ENCODE measurements around the gene KRT222. TPM values are rescaled to one million over a fixed set of nuclear protein-coding genes. Genes with fewer than 3 reads are reported as not detected.
A peak's percentile ranks its signal among the peaks of the same experiment; 100 is the strongest.

The KRT222 gene
- total and polyA plus RNA-seq, 2 of the 13 experiments (the other 11 are each of a cell fraction or from before 2014, with no cell fraction given), result not detected

- TF ChIP-seq ZBED4 (CRISPR knock-in tag; IDR thresholded peaks at IDR 0.05; ENCODE audit: borderline replicate concordance) (peak; percentile 80; the same call in 1 of the 2 replicates), ONECUT2 (CRISPR knock-in tag; IDR thresholded peaks at IDR 0.05) (no peak), ZNF572 (CRISPR knock-in tag; IDR thresholded peaks at IDR 0.05) (no peak), NBN (conservative IDR thresholded peaks at IDR 0.05) (no peak), HDAC2 (CRISPR knock-in tag; IDR thresholded peaks at IDR 0.05) (peak; percentile 45; the same call in 1 of the 2 replicates), ELK4 (CRISPR knock-in tag; IDR thresholded peaks at IDR 0.05; ENCODE audit: borderline replicate concordance) (no peak), ZNF44 (CRISPR knock-in tag; IDR thresholded peaks at IDR 0.05) (no peak), SMARCC2 (IDR thresholded peaks at IDR 0.05) (no peak), KDM5B (CRISPR knock-in tag; IDR thresholded peaks at IDR 0.05; ENCODE audit: borderline replicate concordance) (0 out of 2 replicates have a peak, but pooled peaks have one; percentile 11), ZXDC (CRISPR knock-in tag; IDR thresholded peaks at IDR 0.05) (no peak), TIGD3 (CRISPR knock-in tag; IDR thresholded peaks at IDR 0.05; ENCODE audit: borderline replicate concordance) (no peak), ZBTB1 (CRISPR knock-in tag; IDR thresholded peaks at IDR 0.05; ENCODE audit: borderline replicate concordance) (no peak)
- TF ChIP-seq, protein P1, sequence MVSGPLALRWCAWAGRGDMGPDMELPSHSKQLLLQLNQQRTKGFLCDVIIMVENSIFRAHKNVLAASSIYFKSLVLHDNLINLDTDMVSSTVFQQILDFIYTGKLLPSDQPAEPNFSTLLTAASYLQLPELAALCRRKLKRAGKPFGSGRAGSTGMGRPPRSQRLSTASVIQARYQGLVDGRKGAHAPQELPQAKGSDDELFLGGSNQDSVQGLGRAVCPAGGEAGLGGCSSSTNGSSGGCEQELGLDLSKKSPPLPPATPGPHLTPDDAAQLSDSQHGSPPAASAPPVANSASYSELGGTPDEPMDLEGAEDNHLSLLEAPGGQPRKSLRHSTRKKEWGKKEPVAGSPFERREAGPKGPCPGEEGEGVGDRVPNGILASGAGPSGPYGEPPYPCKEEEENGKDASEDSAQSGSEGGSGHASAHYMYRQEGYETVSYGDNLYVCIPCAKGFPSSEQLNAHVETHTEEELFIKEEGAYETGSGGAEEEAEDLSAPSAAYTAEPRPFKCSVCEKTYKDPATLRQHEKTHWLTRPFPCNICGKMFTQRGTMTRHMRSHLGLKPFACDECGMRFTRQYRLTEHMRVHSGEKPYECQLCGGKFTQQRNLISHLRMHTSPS (CRISPR knock-in tag; IDR thresholded peaks at IDR 0.05; ENCODE audit: low read depth), result no peak
These were observed 46.0 kb downstream of the KRT222 start (continued) for GRCh38 chr17:40618754-40619625.

Measured in HepG2 (cell line).